Thyroid gland (tissue), 4 donors: ENCODE results near the gene CRYGB. TPM values are rescaled to one million over a fixed set of nuclear protein-coding genes. Genes with fewer than 3 reads are reported as not detected.

Source experiments
- DNase-seq, 2 donors: peaks; one replicate each; pipeline ENCODE4 v3.0.0-alpha.2; 2019
- H3K27ac ChIP-seq, 3 donors: fragments of 200-600 bp; sonication (generic); 1 replicate in 2 of 3; 2 replicates in 1 of 3; pipeline ENCODE4 v1.5.1; 2016 to 2019; ENCODE audit warnings: mild to moderate bottlenecking in 1 of 3, moderate library complexity in 1 of 3
- H3K27me3 ChIP-seq: fragments of 200-600 bp; sonication (generic); one replicate; pipeline ENCODE4 v1.5.1; 2019
- H3K36me3 ChIP-seq, 2 donors: fragments of 200-600 bp; sonication (generic); one replicate each; pipeline ENCODE4 v1.5.1; 2016 to 2019
- H3K4me1 ChIP-seq, 2 donors: fragments of 200-600 bp; sonication (generic); one replicate each; pipeline ENCODE4 v1.5.1; 2017 to 2019
- H3K4me3 ChIP-seq, 3 donors: fragments of 200-600 bp; sonication (generic); replicated peaks in 1 of 3; 1 replicate in 2 of 3; 2 replicates in 1 of 3; pipeline ENCODE4 v1.5.1; 2016; ENCODE audit warnings: mild to moderate bottlenecking in 1 of 3
- H3K9me3 ChIP-seq: fragments of 200-600 bp; sonication (generic); one replicate; pipeline ENCODE4 v1.5.1; 2017
- POLR2A ChIP-seq, 2 donors: fragments of 450-650 bp; IDR thresholded peaks; one replicate each; pipeline ENCODE4 v1.6.1; 2017; ENCODE audit warnings: antibody characterized with exemption in 2 of 2, mild to moderate bottlenecking in 2 of 2, moderate library complexity in 1 of 2
- WGBS, 2 donors: methylation state at CpG; one replicate each; pipeline ENCODE4 v1.1.5; 2017; 5-methylcytosine and 5-hydroxymethylcytosine counted together
- intact Hi-C: fragments of 100-400 bp; cut with DNase I; formaldehyde crosslinking; loops from one replicate; pipeline ENCODE4 v1.15.1; 2023
- total RNA-seq, 4 donors: library from RNA; depleted of rRNA; stranded (reverse); fragments of >200 nt; gene quantifications; one replicate each; pipeline ENCODE4 v1.2.3, GENCODE V29; 2016
- TF ChIP-seq, protein P1 (sequence below), 6 experiments: fragments of 200-600 bp in 3 of 6; fragments of 450-650 bp in 3 of 6; sonication (generic) in 3 of 6; IDR thresholded peaks; one replicate each; pipeline ENCODE4 v1.5.1; 2016 to 2019; ENCODE audit warnings: antibody characterized with exemption in 6 of 6, mild to moderate bottlenecking in 2 of 6, inconsistent platforms in 1 of 6, moderate library complexity in 1 of 6

Gene CRYGB
- total RNA-seq, 4 donors from 2014 or later = not detected

DNA sequence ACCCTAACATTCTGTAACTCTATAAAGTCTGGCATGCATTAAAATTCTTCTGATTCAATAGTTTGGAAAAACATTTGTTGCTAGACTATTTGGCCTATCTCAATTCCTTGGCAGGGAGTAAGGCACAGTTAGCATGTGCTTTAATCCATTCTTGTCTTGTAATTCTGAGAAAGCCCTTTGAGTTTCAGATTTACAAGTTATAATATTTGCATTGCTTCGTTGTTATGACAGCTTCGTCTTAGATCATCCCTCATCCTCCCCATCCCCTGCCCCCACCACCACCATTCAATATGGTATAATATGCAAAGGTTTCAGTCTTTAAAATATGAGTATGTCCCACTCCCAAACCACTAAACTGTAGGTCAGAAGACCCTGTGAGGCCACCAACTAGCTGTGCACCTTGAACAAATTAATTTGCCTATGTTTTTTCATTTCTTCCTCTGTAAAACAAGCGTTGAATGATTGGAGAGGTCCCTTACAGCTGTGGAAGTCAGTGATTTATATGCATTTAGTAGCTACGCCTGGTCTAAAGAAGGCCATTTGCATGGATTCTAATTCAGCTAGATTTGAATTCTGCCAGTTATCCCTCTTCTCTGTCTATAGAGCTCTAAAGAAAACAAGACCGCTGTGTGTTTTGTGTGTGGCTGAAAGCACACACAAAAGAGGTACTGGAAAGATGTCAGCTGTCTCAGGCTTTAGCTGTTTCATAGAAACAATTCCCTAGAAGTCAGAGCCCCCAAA is 43.3 kb upstream of the CRYGB start:
- intact Hi-C loops = no loop called here
- Histone ChIP-seq H3K36me3 (no peaks in the 10 kb centered on the region), H3K9me3 (no peaks in the 10 kb centered on the region), H3K4me3 (no peak overlapping the region), H3K27ac (no peak overlapping the region), H3K4me1 (no peaks in the 10 kb centered on the region), H3K27me3 (no peaks in the 10 kb centered on the region)
- WGBS, 2 donors = 73 to 75% methylated on average over 5 of the region's 5 CpGs
- DNase-seq = no peak
- TF ChIP-seq, protein P1, sequence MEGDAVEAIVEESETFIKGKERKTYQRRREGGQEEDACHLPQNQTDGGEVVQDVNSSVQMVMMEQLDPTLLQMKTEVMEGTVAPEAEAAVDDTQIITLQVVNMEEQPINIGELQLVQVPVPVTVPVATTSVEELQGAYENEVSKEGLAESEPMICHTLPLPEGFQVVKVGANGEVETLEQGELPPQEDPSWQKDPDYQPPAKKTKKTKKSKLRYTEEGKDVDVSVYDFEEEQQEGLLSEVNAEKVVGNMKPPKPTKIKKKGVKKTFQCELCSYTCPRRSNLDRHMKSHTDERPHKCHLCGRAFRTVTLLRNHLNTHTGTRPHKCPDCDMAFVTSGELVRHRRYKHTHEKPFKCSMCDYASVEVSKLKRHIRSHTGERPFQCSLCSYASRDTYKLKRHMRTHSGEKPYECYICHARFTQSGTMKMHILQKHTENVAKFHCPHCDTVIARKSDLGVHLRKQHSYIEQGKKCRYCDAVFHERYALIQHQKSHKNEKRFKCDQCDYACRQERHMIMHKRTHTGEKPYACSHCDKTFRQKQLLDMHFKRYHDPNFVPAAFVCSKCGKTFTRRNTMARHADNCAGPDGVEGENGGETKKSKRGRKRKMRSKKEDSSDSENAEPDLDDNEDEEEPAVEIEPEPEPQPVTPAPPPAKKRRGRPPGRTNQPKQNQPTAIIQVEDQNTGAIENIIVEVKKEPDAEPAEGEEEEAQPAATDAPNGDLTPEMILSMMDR (IDR thresholded peaks at IDR 0.05) = no peak
- TF ChIP-seq POLR2A (IDR thresholded peaks at IDR 0.05) = no peak

DNA sequence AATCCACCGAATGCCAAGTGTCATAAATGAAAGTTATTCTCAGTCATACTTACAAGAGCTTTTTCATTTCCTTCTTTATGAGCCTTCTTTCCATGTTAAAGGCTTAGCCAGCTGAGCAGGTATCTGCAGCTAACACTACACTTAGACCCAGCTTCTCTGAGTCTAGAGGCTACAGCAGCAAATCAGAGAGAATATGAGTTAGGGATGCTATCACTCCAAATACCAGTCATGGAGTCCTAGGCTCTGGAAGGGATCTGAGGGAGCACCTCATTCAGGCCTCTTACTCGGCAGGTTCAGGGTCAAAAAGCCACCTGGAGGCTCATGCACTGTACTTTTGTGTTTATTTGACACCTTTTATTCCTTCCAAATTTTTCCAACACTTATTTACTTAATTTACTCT is 40.9 kb upstream of the CRYGB start:
- Histone ChIP-seq H3K27me3 (no peaks in the 10 kb centered on the region), H3K4me1 (no peaks in the 10 kb centered on the region), H3K4me3 (no peak overlapping the region), H3K9me3 (no peaks in the 10 kb centered on the region), H3K36me3 (no peaks in the 10 kb centered on the region), H3K27ac (no peak overlapping the region)
- 85 to 90% methylated on average over 2 of the region's 2 CpGs for WGBS, 2 donors
- intact Hi-C loops = no loop called here
- TF ChIP-seq, protein P1 (IDR thresholded peaks at IDR 0.05) = no peak
- no peak for TF ChIP-seq POLR2A (IDR thresholded peaks at IDR 0.05)
- no peak for DNase-seq

DNA sequence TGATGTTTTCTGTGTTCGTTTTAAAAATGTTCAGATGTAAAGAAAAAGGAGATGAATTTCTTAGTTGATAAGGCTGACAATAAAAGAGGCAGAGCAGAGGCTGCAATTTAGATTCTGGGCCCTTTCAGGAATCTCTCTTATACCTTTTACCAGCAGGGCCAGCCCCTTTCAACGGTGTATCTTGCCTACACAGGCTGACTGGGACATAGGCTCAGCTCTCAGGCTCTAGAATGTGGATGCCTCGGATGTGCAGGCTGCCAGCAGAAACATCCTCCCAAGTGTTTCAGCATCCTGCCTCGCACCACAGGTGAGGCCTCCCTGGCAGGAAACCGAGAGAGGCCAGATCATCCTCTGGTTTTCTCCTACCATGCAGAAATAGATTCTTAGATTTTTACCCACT is 40.5 kb upstream of the CRYGB start:
- Histone ChIP-seq H3K27ac (no peak overlapping the region), H3K4me3 (no peak overlapping the region), H3K27me3 (no peaks in the 10 kb centered on the region), H3K9me3 (no peaks in the 10 kb centered on the region), H3K36me3 (no peaks in the 10 kb centered on the region), H3K4me1 (no peaks in the 10 kb centered on the region)
- intact Hi-C loops = no loop called here
- TF ChIP-seq POLR2A (IDR thresholded peaks at IDR 0.05) = no peak
- TF ChIP-seq, protein P1 (IDR thresholded peaks at IDR 0.05) = no peak
- no peak for DNase-seq
- WGBS, 2 donors = 69 to 73% methylated on average over 5 of the region's 5 CpGs

DNA sequence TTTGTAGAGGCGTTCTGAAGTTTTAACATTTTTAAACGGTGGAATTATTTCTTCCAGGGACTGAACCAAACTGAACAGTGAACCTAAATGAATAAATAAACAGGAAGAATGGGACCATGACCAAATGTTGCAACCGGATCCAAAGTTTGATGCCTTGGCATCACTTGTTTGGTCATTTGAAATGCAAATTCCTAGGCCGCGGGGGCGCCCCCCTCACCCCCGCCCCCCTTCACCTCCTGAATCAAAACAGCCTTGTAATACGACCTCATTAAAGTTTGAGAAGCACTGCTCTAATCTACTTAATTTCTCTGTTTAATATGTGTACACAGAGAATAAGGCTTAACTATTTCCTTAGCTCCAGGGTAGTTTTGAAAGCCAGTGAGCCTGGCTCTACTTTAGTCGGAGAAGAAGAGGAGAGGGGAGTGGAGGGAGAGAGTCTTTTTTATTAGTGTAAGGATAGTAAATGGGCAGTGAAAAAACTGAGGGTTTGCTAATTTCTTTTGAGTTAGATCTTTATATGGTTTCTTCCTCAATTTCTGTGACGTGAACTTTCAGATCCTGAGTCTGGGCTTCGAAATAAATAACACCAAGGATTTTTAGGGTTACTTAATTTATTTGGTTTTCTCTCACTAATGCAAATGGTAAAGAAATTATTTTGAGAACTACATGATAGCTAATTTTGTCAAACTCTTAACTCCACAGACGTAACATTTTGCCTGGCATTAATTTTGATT is 38.2 kb upstream of the CRYGB start:
- Histone ChIP-seq H3K27me3 (no peaks in the 10 kb centered on the region), H3K27ac (no peak overlapping the region), H3K9me3 (no peaks in the 10 kb centered on the region), H3K4me1 (no peaks in the 10 kb centered on the region), H3K36me3 (no peaks in the 10 kb centered on the region), H3K4me3 (no peak overlapping the region)
- no peak for TF ChIP-seq POLR2A (IDR thresholded peaks at IDR 0.05)
- TF ChIP-seq, protein P1 (IDR thresholded peaks at IDR 0.05) = no peak
- intact Hi-C loops = no loop called here
- WGBS, 2 donors = 37 to 43% methylated on average over 12 of the region's 12 CpGs
- DNase-seq = no peak

DNA sequence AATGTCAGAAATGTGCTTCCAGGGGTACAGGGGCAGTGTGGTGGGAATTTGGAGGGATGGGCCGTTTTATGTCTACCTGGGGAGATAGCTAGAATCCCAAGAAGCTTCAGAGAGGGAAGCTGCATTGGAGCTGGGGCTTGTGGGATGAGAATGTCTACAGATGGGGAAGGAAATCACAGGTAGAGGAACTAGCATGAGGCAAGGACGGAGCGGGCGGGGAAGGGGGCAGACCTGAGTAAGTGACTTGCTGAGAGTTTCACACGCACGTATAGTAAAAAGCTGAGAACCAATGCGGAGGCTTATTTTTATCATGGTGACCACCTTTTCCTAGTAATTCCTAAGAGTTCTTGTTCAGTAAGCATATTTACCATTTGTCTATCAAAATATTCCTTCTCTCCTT is 37.6 kb upstream of the CRYGB start:
- Histone ChIP-seq H3K27ac (no peak overlapping the region), H3K9me3 (no peaks in the 10 kb centered on the region), H3K27me3 (no peaks in the 10 kb centered on the region), H3K36me3 (no peaks in the 10 kb centered on the region), H3K4me1 (no peaks in the 10 kb centered on the region), H3K4me3 (no peak overlapping the region)
- intact Hi-C loops = no loop called here
- TF ChIP-seq, protein P1 (IDR thresholded peaks at IDR 0.05) = no peak
- no peak for TF ChIP-seq POLR2A (IDR thresholded peaks at IDR 0.05)
- 63 to 69% methylated on average over 7 of the region's 7 CpGs for WGBS, 2 donors
- no peak for DNase-seq
